Measurements from ENCODE around the gene CDHR3.
A peak's percentile ranks its signal among the peaks of the same experiment; 100 is the strongest.

The CDHR3 gene, protein sequence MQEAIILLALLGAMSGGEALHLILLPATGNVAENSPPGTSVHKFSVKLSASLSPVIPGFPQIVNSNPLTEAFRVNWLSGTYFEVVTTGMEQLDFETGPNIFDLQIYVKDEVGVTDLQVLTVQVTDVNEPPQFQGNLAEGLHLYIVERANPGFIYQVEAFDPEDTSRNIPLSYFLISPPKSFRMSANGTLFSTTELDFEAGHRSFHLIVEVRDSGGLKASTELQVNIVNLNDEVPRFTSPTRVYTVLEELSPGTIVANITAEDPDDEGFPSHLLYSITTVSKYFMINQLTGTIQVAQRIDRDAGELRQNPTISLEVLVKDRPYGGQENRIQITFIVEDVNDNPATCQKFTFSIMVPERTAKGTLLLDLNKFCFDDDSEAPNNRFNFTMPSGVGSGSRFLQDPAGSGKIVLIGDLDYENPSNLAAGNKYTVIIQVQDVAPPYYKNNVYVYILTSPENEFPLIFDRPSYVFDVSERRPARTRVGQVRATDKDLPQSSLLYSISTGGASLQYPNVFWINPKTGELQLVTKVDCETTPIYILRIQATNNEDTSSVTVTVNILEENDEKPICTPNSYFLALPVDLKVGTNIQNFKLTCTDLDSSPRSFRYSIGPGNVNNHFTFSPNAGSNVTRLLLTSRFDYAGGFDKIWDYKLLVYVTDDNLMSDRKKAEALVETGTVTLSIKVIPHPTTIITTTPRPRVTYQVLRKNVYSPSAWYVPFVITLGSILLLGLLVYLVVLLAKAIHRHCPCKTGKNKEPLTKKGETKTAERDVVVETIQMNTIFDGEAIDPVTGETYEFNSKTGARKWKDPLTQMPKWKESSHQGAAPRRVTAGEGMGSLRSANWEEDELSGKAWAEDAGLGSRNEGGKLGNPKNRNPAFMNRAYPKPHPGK

DNA sequence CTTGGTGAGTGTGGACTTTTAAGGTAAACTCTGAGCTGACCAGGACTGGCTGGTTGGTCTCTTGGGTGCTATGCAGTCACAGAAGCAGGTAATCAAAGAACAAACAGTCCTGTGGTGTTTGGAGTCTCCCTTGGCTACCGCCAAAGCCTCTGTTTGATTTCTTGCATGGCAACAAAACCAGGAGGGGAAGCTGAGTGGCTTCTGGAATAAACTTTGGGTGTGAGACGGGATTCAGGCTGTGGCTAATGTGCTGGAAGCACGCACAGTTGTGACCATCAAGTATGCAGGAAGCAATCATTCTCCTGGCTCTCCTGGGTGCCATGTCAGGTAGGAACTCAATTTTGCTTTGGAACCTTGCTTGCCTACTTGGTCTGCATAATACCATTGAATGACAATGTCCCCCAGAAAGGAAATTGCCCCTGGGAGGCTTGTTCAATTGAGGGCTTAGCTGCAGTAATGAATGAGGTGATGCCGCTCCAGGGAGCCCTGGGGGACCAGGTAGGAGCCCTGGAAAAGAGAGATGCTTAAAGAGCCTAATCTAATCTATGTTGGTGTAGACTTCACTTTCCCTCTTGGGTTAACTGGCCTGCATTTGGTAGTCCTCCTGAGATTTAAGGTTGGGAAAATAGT lies at the start of gene CDHR3:
TSS of gene CDHR3 (plus strand) at position 227 of the 630 bp plus-strand sequence. CDS start at position 282, 55 bp downstream.
- H3K4me3 ChIP-seq (ENCODE audit: low read depth, low read length): no peak within 1 kb of the TSS
- in situ Hi-C loops (cut with HindIII; ENCODE audit: low sequenced_read_pairs): no loop called here
- no peak for DNase-seq (ENCODE audit: low read depth)
- TF ChIP-seq, protein P1, sequence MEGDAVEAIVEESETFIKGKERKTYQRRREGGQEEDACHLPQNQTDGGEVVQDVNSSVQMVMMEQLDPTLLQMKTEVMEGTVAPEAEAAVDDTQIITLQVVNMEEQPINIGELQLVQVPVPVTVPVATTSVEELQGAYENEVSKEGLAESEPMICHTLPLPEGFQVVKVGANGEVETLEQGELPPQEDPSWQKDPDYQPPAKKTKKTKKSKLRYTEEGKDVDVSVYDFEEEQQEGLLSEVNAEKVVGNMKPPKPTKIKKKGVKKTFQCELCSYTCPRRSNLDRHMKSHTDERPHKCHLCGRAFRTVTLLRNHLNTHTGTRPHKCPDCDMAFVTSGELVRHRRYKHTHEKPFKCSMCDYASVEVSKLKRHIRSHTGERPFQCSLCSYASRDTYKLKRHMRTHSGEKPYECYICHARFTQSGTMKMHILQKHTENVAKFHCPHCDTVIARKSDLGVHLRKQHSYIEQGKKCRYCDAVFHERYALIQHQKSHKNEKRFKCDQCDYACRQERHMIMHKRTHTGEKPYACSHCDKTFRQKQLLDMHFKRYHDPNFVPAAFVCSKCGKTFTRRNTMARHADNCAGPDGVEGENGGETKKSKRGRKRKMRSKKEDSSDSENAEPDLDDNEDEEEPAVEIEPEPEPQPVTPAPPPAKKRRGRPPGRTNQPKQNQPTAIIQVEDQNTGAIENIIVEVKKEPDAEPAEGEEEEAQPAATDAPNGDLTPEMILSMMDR (IDR thresholded peaks at IDR 0.05; ENCODE audit: low read depth, low read length, missing control alignments): no peak

DNA sequence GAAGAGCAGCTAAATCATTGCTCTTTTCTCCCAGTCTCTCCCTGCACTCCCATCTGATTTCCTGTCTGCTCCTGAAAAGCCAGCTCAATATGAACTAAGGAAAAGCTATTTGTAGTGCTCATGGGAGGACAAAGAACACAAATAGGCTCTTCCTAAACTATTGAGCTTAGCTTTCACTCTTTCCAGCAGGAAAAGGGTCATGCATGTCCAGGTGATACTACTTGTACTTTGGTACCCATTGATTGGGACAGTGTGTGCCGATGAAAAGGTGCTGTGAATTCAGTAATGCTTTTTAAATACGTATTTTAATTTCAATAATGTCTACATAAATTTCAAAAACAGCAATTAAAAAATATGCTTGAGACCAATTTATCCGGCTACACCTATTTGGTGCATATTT lies 49.1 kb upstream of the CDHR3 start:
- no peak for DNase-seq (ENCODE audit: low read depth)
- TF ChIP-seq, protein P1 (IDR thresholded peaks at IDR 0.05; ENCODE audit: low read depth, low read length, missing control alignments): no peak
- no peak overlapping the region for H3K4me3 ChIP-seq (ENCODE audit: low read depth, low read length)
- in situ Hi-C loops (cut with HindIII; ENCODE audit: low sequenced_read_pairs): no loop called here

DNA sequence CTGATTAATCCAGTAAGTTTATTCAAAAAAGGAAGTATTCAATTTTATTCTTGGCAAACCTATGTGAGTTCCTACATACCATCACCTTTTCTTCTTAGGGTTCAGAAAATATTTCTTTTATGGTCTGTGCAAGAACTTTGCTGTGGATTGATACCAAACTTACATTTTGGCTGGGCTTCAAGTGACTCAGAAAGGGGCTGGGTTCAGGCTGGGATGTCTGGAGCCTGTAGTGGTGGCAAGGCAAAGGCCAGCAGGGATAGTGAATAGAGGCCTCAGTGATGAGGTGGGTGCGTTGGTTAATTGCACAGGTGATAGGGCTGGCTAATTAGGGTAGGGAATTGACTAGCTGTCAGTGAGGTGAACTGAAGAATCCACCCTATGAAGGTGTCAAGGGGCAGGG lies 46.5 kb upstream of the CDHR3 start:
- H3K4me3 ChIP-seq (ENCODE audit: low read depth, low read length): no peak overlapping the region
- in situ Hi-C loops (cut with HindIII; ENCODE audit: low sequenced_read_pairs): no loop called here
- TF ChIP-seq, protein P1 (IDR thresholded peaks at IDR 0.05; ENCODE audit: low read depth, low read length, missing control alignments): no peak
- DNase-seq (ENCODE audit: low read depth): peak; percentile 40

DNA sequence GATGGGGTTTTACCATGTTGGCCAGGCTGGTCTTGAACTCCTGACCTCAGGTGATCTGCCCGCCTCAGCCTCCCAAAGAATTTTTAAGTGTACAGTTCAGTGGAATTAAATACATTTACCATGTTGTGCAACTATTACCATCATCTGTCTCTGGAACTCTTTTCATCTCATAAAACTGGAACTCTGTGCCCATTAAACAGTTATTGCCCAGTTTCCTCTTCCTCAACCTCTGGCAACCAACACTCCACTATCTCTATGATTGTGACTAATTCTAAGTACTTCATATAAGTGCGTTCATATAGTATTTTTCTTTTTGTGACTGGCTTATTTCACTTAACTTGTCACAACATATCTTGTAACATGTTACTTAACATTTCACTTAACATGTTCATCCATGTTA lies 45.4 kb upstream of the CDHR3 start:
- TF ChIP-seq, protein P1 (IDR thresholded peaks at IDR 0.05; ENCODE audit: low read depth, low read length, missing control alignments): no peak
- no peak overlapping the region for H3K4me3 ChIP-seq (ENCODE audit: low read depth, low read length)
- in situ Hi-C loops (cut with HindIII; ENCODE audit: low sequenced_read_pairs): no loop called here
- no peak for DNase-seq (ENCODE audit: low read depth)

DNA sequence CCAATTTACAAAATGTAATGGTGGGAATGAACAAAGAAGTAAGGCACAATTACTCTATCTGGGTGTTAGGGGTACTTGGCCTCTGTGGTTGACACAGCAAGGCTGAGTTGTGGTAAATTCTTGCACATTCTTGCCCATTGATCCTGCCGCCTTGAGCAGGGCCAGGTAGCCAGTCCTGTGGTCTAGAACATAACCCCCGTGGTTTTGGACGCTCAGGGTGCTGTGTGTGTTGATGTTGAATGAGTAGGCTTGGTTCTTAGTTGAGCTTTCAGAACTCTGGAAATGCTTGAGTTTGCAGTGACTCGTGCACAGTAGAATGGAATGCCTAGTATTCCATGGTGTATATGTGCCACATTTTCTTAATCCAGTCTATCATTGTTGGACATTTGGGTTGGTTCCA lies 42.3 kb upstream of the CDHR3 start:
- H3K4me3 ChIP-seq (ENCODE audit: low read depth, low read length): no peak overlapping the region
- DNase-seq (ENCODE audit: low read depth): no peak
- TF ChIP-seq, protein P1 (IDR thresholded peaks at IDR 0.05; ENCODE audit: low read depth, low read length, missing control alignments): no peak
- in situ Hi-C loops (cut with HindIII; ENCODE audit: low sequenced_read_pairs): no loop called here

DNA sequence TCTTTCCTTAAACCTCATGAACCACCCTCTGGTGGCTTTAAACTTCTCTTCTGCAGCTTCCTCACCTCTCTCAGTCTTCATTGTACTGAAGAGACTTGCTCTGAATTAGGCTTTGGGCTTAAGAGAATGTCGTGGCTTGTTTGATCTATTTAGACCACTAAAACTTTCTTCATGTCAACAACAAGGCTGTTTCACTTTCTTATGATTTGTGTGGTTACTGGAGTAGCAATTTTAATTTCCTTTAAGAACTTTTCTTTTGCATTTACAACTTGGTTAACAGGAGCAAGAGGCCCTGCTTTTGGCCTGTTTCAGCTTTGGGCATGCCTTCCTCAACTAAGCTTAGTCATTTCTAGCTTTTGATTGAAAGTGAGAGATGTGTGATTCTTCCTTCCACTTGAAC lies 38.1 kb upstream of the CDHR3 start:
- DNase-seq (ENCODE audit: low read depth): no peak
- TF ChIP-seq, protein P1 (IDR thresholded peaks at IDR 0.05; ENCODE audit: low read depth, low read length, missing control alignments): no peak
- in situ Hi-C loops (cut with HindIII; ENCODE audit: low sequenced_read_pairs): no loop called here
- no peak overlapping the region for H3K4me3 ChIP-seq (ENCODE audit: low read depth, low read length)

Data from astrocyte of the cerebellum (primary cell).